SK-N-SH treated with all-trans-retinoic acid at 6 μM for 48 hours (cell line): Measurements from ENCODE around the gene KLC1.
"Not testable (repeated sequence)": the region's sequence is repeated elsewhere in the genome, so short reads cannot be mapped to it uniquely, and the experiment has no call there.

Source experiments
- ARNTL ChIP-seq: fragments of 450-650 bp; formaldehyde crosslinking; IDR thresholded peaks from 2 replicates; pipeline ENCODE4 v1.5.0; 2020; ENCODE audit warnings: low read depth, mild to moderate bottlenecking, moderate library complexity, borderline replicate concordance
- ISL1 ChIP-seq: fragments of 250-450 bp; sonication (Bioruptor Pico); IDR thresholded peaks from 2 replicates; pipeline ENCODE4 v2.1.2; 2022; ENCODE audit warnings: mild to moderate bottlenecking, moderate library complexity
- RARB ChIP-seq: fragments of 250-450 bp; sonication (Bioruptor Pico); IDR thresholded peaks from 2 replicates; pipeline ENCODE4 v1.8.0; 2021; ENCODE audit warnings: mild to moderate bottlenecking, moderate library complexity

- not testable (repeated sequence) for TF ChIP-seq RARB, ISL1, ARNTL (CRISPR knock-in tag)
Observed at GRCh38 chr14:103653336-103653735, 24.3 kb downstream of the KLC1 start.
